ENCODE results near the gene PLA2G4A.

Gene PLA2G4A

GRCh38 chr1:187032982-187033692 is 204.4 kb downstream of the PLA2G4A start:
- no peak for DNase-seq

- DNase-seq, result no peak
These were observed 205.1 kb downstream of the PLA2G4A start for GRCh38 chr1:187033693-187034390.

- DNase-seq, result no peak
These were observed 205.8 kb downstream of the PLA2G4A start for GRCh38 chr1:187034501-187034900.

GRCh38 chr1:187037973-187038553 is 209.3 kb downstream of the PLA2G4A start:
- no peak for DNase-seq
